Upper lobe of right lung (tissue), 1 donor: ENCODE measurements around the gene SZT2. TPM values are rescaled to one million over a fixed set of nuclear protein-coding genes. Genes with fewer than 3 reads are reported as not detected.

Experiments used
- ATAC-seq: fragments of 200-7000 bp; cut with Tn5 transposase; one replicate; pipeline ENCODE4 v1.9.1; 2020; ENCODE audit warnings: mild to moderate bottlenecking, moderate library complexity
- DNase-seq: peaks from one replicate; pipeline ENCODE4 v3.0.0-alpha.2; 2020
- H3K27ac ChIP-seq: fragments of 200-600 bp; one replicate; pipeline ENCODE4 v1.8.0; 2022
- H3K27me3 ChIP-seq: fragments of 200-600 bp; one replicate; pipeline ENCODE4 v1.8.0; 2022; ENCODE audit warnings: mild to moderate bottlenecking
- H3K36me3 ChIP-seq: fragments of 200-600 bp; one replicate; pipeline ENCODE4 v1.8.0; 2022
- H3K4me1 ChIP-seq: fragments of 200-600 bp; one replicate; pipeline ENCODE4 v1.8.0; 2022
- H3K4me3 ChIP-seq: fragments of 200-600 bp; one replicate; pipeline ENCODE4 v1.8.0; 2022; ENCODE audit warnings: mild to moderate bottlenecking
- H3K9me3 ChIP-seq: fragments of 200-600 bp; one replicate; pipeline ENCODE4 v1.8.0; 2022
- CTCF ChIP-seq: fragments of 200-600 bp; IDR thresholded peaks from one replicate; pipeline ENCODE4 v1.8.0; 2022; ENCODE audit warnings: antibody characterized with exemption
- intact Hi-C: fragments of 100-400 bp; cut with DNase I; formaldehyde crosslinking; loops from one replicate; pipeline ENCODE4 v1.11.0; 2022
- total RNA-seq: library from RNA; stranded (reverse); fragmentation: NEBNext Ultra II Directional; extraction: Animal tissue kit (Norgen Biotek cat#: 25700); gene quantifications from one replicate; pipeline ENCODE4 v1.2.1, GENCODE V29; 2021
- donor health status: DM: no; HTN: yes; CAD: no; lungs with severe emphysema.

SZT2 gene
- total RNA-seq, 1 donor from 2014 or later = 70.4 TPM

- no peaks in the 10 kb centered on the region for H3K9me3 ChIP-seq
- no peaks in the 10 kb centered on the region for H3K36me3 ChIP-seq
- intact Hi-C loops = loop anchor here (10.0 kb wide), 1 partner anchor 118 kb away; no protein-coding TSS in a partner anchor
- no peaks in the 10 kb centered on the region for H3K4me1 ChIP-seq
- no peak for TF ChIP-seq CTCF
- ATAC-seq = no peak
- DNase-seq = no peak
- no peak overlapping the region for H3K4me3 ChIP-seq
- H3K27me3 ChIP-seq = no peaks in the 10 kb centered on the region
- no peak overlapping the region for H3K27ac ChIP-seq
Measured at GRCh38 chr1:43352351-43352705, 37.4 kb upstream of the SZT2 start.

GRCh38 chr1:43352881-43353280 lies 36.8 kb upstream of the SZT2 start:
- peaks cover 5% of the 10 kb centered on the region for H3K4me1 ChIP-seq
- no peaks in the 10 kb centered on the region for H3K9me3 ChIP-seq
- H3K27me3 ChIP-seq = no peaks in the 10 kb centered on the region
- H3K36me3 ChIP-seq = no peaks in the 10 kb centered on the region
- intact Hi-C loops = loop anchor here (10.0 kb wide), 1 partner anchor 118 kb away; no protein-coding TSS in a partner anchor
- no peak for TF ChIP-seq CTCF
- H3K27ac ChIP-seq = no peak overlapping the region
- DNase-seq (no peak), ATAC-seq (no peak)
- no peak overlapping the region for H3K4me3 ChIP-seq

GRCh38 chr1:43354471-43354870 lies 35.2 kb upstream of the SZT2 start:
- peaks cover 6% of the 10 kb centered on the region for H3K4me1 ChIP-seq
- DNase-seq (no peak), ATAC-seq (no peak)
- H3K36me3 ChIP-seq = no peaks in the 10 kb centered on the region
- no peak overlapping the region for H3K4me3 ChIP-seq
- intact Hi-C loops = loop anchor here (10.0 kb wide), 1 partner anchor 120 kb away; no protein-coding TSS in a partner anchor
- H3K27ac ChIP-seq = no peak overlapping the region
- H3K9me3 ChIP-seq = no peaks in the 10 kb centered on the region
- TF ChIP-seq CTCF = no peak
- H3K27me3 ChIP-seq = no peaks in the 10 kb centered on the region

- no peak for TF ChIP-seq CTCF
- H3K4me3 ChIP-seq = no peak overlapping the region
- no peaks in the 10 kb centered on the region for H3K9me3 ChIP-seq
- ATAC-seq (no peak), DNase-seq (no peak)
- peaks cover 6% of the 10 kb centered on the region for H3K4me1 ChIP-seq
- intact Hi-C loops = loop anchor here (10.0 kb wide), 1 partner anchor 120 kb away; no protein-coding TSS in a partner anchor
- no peaks in the 10 kb centered on the region for H3K36me3 ChIP-seq
- H3K27ac ChIP-seq = no peak overlapping the region
- no peaks in the 10 kb centered on the region for H3K27me3 ChIP-seq
Measured at GRCh38 chr1:43354936-43355335, 34.8 kb upstream of the SZT2 start.

- Histone ChIP-seq H3K4me3 (no peak overlapping the region), H3K27me3 (no peaks in the 10 kb centered on the region), H3K9me3 (no peaks in the 10 kb centered on the region), H3K27ac (no peak overlapping the region), H3K36me3 (peaks cover 13% of the 10 kb centered on the region), H3K4me1 (peaks cover 6% of the 10 kb centered on the region)
- no peak for ATAC-seq
- intact Hi-C loops = loop anchor here (10.0 kb wide), 1 partner anchor 122 kb away; no protein-coding TSS in a partner anchor
- no peak for DNase-seq
- TF ChIP-seq CTCF = no peak
Measured at GRCh38 chr1:43357251-43357650, 32.4 kb upstream of the SZT2 start.
